Raji (cell line): ENCODE measurements around the gene ACBD6.

Experiments used
- POLR2A ChIP-seq: IDR thresholded peaks from 2 replicates; pipeline ENCODE4 v1.6.1; 2011; ENCODE audit warnings: low read depth, low read length, control low read depth; ENCODE audit not compliant: insufficient read depth

ACBD6 gene

GRCh38 chr1:180533266-180533987 is 31.1 kb upstream of the ACBD6 start:
- TF ChIP-seq POLR2A = no peak

GRCh38 chr1:180532854-180533253 is 30.5 kb upstream of the ACBD6 start:
- TF ChIP-seq POLR2A = no peak

GRCh38 chr1:180530501-180530900 is 28.1 kb upstream of the ACBD6 start:
- no peak for TF ChIP-seq POLR2A

GRCh38 chr1:180528868-180529470 is 26.6 kb upstream of the ACBD6 start:
- TF ChIP-seq POLR2A = no peak

- TF ChIP-seq POLR2A = no peak
These were observed 24.8 kb upstream of the ACBD6 start for GRCh38 chr1:180527101-180527669.

GRCh38 chr1:180525715-180526039 is 23.3 kb upstream of the ACBD6 start:
- no peak for TF ChIP-seq POLR2A

GRCh38 chr1:180524915-180525714 is 22.7 kb upstream of the ACBD6 start:
- no peak for TF ChIP-seq POLR2A

- no peak for TF ChIP-seq POLR2A
These were observed 22.0 kb upstream of the ACBD6 start for GRCh38 chr1:180524160-180524914.

- TF ChIP-seq POLR2A = no peak
These were observed 19.8 kb upstream of the ACBD6 start for GRCh38 chr1:180522213-180522515.

GRCh38 chr1:180521474-180522212 is 19.3 kb upstream of the ACBD6 start:
- TF ChIP-seq POLR2A = no peak

- TF ChIP-seq POLR2A = no peak
These were observed 17.5 kb upstream of the ACBD6 start for GRCh38 chr1:180519846-180520245.

- no peak for TF ChIP-seq POLR2A
These were observed 13.5 kb upstream of the ACBD6 start for GRCh38 chr1:180515857-180516388.

GRCh38 chr1:180515364-180515763 is 13.0 kb upstream of the ACBD6 start:
- no peak for TF ChIP-seq POLR2A

GRCh38 chr1:180513531-180513930 is 11.2 kb upstream of the ACBD6 start:
- TF ChIP-seq POLR2A = no peak
